Right forelimb (tissue), 1 donor: ENCODE data around the gene SMCO2.
"Not testable (repeated sequence)": the region's sequence is repeated elsewhere in the genome, so short reads cannot be mapped to it uniquely, and the experiment has no call there.

Source experiments
- DNase-seq: peaks from one replicate; pipeline ENCODE4 v3.0.0-alpha.2; 2018

The SMCO2 gene

GRCh38 chr12:27530157-27530922 is 83.8 kb downstream of the SMCO2 start:
- no peak for DNase-seq

GRCh38 chr12:27531896-27532295 is 85.4 kb downstream of the SMCO2 start:
- no peak for DNase-seq

GRCh38 chr12:27534060-27534764 is 87.7 kb downstream of the SMCO2 start:
- DNase-seq: no peak

- no peak for DNase-seq
Measured at GRCh38 chr12:27534765-27535161, 88.2 kb downstream of the SMCO2 start.

- no peak for DNase-seq
Measured at GRCh38 chr12:27535318-27535717, 88.8 kb downstream of the SMCO2 start.

GRCh38 chr12:27537855-27538675 is 91.5 kb downstream of the SMCO2 start:
- DNase-seq: no peak

- no peak for DNase-seq
Measured at GRCh38 chr12:27539191-27539631, 92.7 kb downstream of the SMCO2 start.

GRCh38 chr12:27541031-27541719 is 94.6 kb downstream of the SMCO2 start:
- no peak for DNase-seq

- DNase-seq: no peak
Measured at GRCh38 chr12:27542628-27543027, 96.1 kb downstream of the SMCO2 start.

GRCh38 chr12:27544858-27545257 is 98.3 kb downstream of the SMCO2 start:
- DNase-seq: not testable (repeated sequence)

GRCh38 chr12:27545665-27546064 is 99.1 kb downstream of the SMCO2 start:
- DNase-seq: no peak

GRCh38 chr12:27547592-27547991 is 101.1 kb downstream of the SMCO2 start:
- no peak for DNase-seq

GRCh38 chr12:27548301-27549199 is 102.0 kb downstream of the SMCO2 start:
- DNase-seq: no peak

GRCh38 chr12:27549236-27549800 is 102.8 kb downstream of the SMCO2 start:
- DNase-seq: no peak

GRCh38 chr12:27549801-27550652 is 103.5 kb downstream of the SMCO2 start:
- DNase-seq: peak; percentile 54

GRCh38 chr12:27550653-27550975 is 104.1 kb downstream of the SMCO2 start:
- no peak for DNase-seq

GRCh38 chr12:27551172-27551840 is 104.8 kb downstream of the SMCO2 start:
- no peak for DNase-seq
